SH-SY5Y (cell line): ENCODE data around the gene CEMIP2.

ENCODE experiments used
- GATA2 ChIP-seq: IDR thresholded peaks from 2 replicates; pipeline ENCODE4 v1.6.1; 2011; ENCODE audit warnings: mild to moderate bottlenecking, low read depth, low read length
- GATA3 ChIP-seq: IDR thresholded peaks from 2 replicates; pipeline ENCODE4 v1.6.1; 2011; ENCODE audit warnings: low read depth, mild to moderate bottlenecking, low read length, moderate library complexity

DNA sequence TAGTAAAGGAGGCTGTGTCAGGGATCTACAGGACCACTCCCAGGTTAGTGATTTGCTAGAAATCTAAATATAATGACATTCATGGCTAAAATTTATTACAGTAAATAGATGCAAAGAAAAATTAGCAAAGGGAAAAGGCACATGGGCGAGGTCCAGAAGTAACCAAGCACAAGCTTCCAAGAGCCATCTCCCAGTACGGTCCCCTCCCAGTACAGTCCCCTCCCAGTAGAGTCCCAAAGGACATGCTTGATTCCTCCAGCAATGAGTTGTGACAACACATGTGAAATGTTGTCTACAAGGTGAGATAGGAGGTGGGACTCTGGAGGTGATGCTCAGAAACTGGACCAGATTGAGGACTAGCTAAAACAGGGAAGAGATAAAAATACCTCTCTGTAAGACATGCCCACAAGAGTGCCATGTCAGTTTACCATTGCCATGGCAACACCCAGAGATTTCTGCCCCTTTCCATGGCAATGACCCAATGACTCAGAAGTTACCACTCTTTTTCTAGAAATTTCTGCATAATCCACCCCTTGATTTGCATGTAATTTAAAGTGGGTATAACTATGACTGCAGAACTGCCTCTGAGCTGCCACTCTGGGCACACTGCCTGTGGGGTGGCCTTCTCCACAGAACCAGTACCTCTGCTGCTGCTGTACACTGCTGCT is 27.9 kb upstream of the CEMIP2 start:
- TF ChIP-seq GATA3, result no peak
- no peak for TF ChIP-seq GATA2
